ENCODE measurements around the gene TRIM56.
"Not testable (repeated sequence)": the region's sequence is repeated elsewhere in the genome, so short reads cannot be mapped to it uniquely, and the experiment has no call there.

The TRIM56 gene

DNA sequence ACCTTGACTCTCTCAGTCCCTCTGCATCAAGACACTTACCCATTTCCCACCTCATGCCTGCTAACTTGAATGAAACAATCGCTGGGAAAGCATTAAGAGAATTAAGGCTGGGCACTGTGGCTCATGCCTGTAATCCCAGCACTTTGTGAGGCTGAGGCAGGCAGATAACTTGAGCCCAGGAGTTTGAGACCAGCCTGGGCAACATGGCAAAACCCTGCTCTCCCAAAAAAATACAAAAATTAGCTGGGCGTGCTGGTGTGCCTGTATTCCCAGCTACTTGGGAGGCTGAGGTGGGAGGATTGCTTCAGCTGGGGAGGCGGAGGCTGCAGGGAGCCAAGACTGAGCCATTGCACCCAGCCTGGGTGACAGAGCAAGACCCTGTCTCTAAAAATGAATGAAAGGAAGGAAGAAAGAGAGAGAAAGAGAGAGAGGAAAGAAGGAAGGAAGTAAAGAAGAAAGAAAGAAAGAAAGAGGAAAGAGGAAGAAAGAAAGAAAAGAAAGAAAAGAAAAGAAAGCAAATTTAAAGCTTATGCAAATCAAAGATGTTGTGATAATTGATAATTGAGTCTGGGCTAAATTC, 42.3 kb downstream of the TRIM56 start:
- TF ChIP-seq, protein P1, sequence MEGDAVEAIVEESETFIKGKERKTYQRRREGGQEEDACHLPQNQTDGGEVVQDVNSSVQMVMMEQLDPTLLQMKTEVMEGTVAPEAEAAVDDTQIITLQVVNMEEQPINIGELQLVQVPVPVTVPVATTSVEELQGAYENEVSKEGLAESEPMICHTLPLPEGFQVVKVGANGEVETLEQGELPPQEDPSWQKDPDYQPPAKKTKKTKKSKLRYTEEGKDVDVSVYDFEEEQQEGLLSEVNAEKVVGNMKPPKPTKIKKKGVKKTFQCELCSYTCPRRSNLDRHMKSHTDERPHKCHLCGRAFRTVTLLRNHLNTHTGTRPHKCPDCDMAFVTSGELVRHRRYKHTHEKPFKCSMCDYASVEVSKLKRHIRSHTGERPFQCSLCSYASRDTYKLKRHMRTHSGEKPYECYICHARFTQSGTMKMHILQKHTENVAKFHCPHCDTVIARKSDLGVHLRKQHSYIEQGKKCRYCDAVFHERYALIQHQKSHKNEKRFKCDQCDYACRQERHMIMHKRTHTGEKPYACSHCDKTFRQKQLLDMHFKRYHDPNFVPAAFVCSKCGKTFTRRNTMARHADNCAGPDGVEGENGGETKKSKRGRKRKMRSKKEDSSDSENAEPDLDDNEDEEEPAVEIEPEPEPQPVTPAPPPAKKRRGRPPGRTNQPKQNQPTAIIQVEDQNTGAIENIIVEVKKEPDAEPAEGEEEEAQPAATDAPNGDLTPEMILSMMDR (IDR thresholded peaks at IDR 0.05; ENCODE audit: insufficient read depth, low read depth, low read length, missing control alignments) = no peak
- no peak for DNase-seq (ENCODE audit: low read depth)
- peak overlapping the region; percentile 74 for H3K4me3 ChIP-seq (ENCODE audit: low read length)

DNA sequence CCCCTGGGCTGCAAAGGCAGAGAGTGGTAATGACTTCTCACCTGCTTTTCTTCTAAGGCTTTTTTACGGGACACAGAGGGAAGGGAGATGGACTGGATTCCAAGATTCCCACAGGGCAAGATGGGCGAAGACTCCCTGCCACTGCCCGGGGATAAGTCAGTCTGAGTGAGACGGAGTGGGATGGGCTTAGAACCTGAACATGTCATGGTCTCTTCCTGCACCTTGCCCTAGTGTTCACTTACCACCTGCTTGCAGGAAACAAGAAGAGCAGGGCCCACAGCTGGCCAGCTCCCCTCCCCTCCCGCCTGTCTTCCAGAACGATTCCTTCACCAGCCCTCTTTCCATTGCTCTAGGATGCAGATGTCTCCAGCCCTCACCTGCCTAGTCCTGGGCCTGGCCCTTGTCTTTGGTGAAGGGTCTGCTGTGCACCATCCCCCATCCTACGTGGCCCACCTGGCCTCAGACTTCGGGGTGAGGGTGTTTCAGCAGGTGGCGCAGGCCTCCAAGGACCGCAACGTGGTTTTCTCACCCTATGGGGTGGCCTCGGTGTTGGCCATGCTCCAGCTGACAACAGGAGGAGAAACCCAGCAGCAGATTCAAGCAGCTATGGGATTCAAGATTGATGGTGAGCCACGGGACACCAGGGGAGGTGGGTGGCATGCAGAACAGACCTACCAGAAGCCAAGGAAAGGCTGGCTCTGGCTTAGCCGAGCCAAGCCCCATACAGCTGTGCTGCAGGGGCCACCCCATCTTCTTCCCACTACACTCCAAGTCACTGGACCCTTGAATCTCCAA, 43.0 kb downstream of the TRIM56 start:
- TF ChIP-seq, protein P1 (IDR thresholded peaks at IDR 0.05; ENCODE audit: insufficient read depth, low read depth, low read length, missing control alignments) = no peak
- H3K4me3 ChIP-seq (ENCODE audit: low read length) = peak overlapping the region; percentile 74
- peak; percentile 40 for DNase-seq (ENCODE audit: low read depth)

DNA sequence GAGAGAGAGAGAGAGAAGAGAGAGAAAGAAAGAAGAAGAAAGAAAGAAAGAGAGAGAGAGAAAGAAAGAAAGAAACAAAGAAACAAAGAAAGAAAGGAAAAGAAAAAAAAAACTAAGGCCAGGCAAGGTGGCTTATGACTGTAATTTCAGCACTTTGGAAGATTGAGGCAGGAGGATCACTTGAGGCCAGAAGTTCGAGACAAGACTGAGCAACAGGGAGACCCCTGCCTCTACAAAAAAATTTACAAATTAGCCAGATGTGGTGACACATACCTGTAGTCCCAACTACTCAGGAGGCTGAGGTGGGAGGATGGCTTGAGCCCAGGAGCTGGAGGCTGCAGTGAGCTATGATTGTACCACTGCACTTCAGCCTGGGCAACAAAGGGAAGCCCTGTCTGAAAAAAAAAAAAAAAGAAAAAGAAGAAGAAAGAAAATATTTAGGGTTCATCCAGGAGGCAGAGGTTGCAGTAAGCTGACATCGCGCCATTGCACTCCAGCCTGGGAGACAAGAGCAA, 44.4 kb downstream of the TRIM56 start:
- TF ChIP-seq, protein P1 (IDR thresholded peaks at IDR 0.05; ENCODE audit: insufficient read depth, low read depth, low read length, missing control alignments) = no peak
- no peak overlapping the region for H3K4me3 ChIP-seq (ENCODE audit: low read length)
- no peak for DNase-seq (ENCODE audit: low read depth)

DNA sequence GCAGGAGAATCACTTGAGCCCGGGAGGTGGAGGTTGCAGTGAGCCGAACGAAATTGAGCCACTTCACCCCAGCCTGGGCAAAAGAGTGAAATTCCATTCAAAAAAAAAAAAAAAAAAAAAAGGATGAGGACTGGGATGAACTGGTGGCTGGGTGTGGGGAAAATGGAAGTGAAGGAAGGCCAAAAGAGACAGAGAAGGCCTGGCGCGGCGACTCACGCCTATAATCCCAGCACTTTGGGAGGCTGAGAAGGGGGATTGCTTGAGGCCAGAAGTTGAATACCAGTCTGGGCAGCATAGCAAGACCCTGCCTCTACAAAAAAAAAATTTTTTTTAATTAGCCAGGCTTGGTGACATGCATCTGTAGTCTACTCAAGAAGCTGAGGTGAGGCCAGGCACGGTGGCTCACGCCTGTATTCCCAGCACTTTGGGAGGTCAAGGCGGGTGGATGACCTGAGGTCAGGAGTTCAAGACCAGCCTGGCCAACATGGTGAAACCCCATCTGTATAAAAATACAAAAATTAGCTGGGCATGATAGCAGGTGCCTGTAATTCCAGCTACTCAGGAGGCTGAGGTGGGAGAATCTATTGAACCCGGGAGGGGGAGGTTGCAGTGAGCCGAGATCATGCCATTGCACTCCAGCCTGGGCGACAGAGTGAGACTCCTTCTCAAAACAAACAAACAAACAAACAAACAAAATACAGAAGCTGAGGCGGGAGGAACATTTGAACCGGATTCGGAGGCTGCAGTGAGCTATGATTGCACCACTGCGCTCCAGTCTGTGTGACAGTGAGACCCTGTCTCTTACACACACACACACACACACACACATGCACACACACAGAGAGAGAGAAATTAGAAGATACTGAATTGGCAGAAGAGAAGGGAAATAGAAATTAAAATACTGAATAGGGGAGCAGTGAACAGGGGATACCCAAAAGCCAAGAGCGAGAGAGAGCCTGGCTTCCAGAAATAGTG, 47.6 kb downstream of the TRIM56 start:
- H3K4me3 ChIP-seq (ENCODE audit: low read length); DNase-seq (ENCODE audit: low read depth): not testable (repeated sequence)

DNA sequence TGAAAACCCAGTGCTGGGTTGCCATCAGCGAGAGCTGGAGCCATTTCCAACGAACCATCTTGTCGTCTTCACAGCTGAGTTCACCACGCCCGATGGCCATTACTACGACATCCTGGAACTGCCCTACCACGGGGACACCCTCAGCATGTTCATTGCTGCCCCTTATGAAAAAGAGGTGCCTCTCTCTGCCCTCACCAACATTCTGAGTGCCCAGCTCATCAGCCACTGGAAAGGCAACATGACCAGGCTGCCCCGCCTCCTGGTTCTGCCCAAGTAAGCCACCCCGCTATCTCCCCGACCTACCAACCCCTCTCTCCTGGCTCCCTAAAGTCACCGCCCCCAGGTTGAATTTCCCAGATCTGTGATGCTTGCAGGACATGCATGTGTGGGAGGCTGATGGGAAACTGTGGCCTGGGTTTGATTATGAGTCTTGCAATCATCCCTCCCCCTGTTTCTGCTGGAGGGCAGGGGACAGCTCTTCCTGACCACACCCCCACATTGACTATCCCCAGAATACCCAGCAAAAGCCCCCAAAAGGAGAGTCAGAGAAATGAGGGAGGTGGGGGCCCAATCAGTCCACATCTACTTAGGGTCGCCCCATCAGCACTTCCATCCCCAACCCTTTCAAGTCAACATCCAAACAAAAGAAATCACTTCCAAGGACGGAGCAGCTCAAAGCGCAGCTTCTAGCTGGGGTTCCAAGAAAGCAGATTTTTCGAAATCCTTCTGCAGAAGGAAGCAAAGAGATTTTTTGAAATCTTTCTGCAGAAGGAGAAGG, 48.5 kb downstream of the TRIM56 start:
- TF ChIP-seq, protein P1 (IDR thresholded peaks at IDR 0.05; ENCODE audit: insufficient read depth, low read depth, low read length, missing control alignments) = no peak
- DNase-seq (ENCODE audit: low read depth) = no peak
- no peak overlapping the region for H3K4me3 ChIP-seq (ENCODE audit: low read length)

DNA sequence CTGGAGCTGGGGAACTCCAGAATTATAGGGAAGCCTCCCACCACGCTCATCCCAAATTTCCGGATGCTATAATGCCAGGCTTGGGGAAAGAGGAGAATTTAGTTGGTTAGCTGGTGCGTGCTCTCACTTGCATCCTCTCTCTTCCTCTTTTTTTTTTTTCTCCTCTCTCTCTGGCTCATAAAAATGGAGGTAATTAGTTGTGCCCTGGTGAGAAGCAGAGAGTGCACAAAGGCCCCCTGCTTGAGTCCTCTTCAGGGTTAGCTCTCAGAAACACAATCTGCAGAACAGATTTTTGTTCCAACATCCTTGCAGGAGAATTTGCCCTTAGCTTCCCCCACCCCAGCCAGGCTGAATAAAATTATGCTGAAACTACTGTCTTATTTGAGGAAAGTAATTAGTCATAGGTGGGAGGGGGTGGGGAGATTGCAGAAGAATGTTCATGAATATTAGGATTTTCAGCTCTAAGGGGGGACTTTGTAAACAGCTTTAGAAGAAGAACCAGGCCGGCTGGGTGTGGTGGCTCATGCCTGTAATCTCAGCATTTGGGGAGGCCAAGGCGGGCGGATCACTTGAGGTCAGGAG, 49.2 kb downstream of the TRIM56 start:
- no peak for DNase-seq (ENCODE audit: low read depth)
- TF ChIP-seq, protein P1 (IDR thresholded peaks at IDR 0.05; ENCODE audit: insufficient read depth, low read depth, low read length, missing control alignments) = no peak

More for the DNA sequence above, 49.2 kb downstream of the TRIM56 start:
- H3K4me3 ChIP-seq (ENCODE audit: low read length) = no peak overlapping the region

Measured in epithelial cell of esophagus (primary cell).